NCI-H526 (cell line): ENCODE results near the gene LGALS7.

Experiments used
- DNase-seq, 2 experiments: peaks; one replicate each; lab custom pipeline; 2025; lab: John Stamatoyannopoulos, UW

LGALS7 gene

GRCh38 chr19:38726761-38727301 lies 46.5 kb downstream of the LGALS7 start:
- no peak for DNase-seq

GRCh38 chr19:38726284-38726673 lies 47.0 kb downstream of the LGALS7 start:
- DNase-seq, result no peak

- DNase-seq, result no peak
Observed at GRCh38 chr19:38725469-38726283, 47.6 kb downstream of the LGALS7 start.

- DNase-seq, result no peak
Observed at GRCh38 chr19:38723990-38724854, 49.1 kb downstream of the LGALS7 start.

- no peak for DNase-seq
Observed at GRCh38 chr19:38723606-38723965, 49.7 kb downstream of the LGALS7 start.

GRCh38 chr19:38722947-38723605 lies 50.2 kb downstream of the LGALS7 start:
- DNase-seq, result no peak

GRCh38 chr19:38721979-38722773 lies 51.1 kb downstream of the LGALS7 start:
- DNase-seq, result peak; percentile 88 to 95

- DNase-seq, result peak in 1 of 2 experiments; percentile 58
Observed at GRCh38 chr19:38721496-38721895, 51.8 kb downstream of the LGALS7 start.
